ENCODE measurements around the gene IL1RAP.

IL1RAP gene

GRCh38 chr3:190579514-190580137 is 65.7 kb downstream of the IL1RAP start:
- DNase-seq (ENCODE audit: low read depth): no peak

GRCh38 chr3:190580417-190580816 is 66.5 kb downstream of the IL1RAP start:
- DNase-seq (ENCODE audit: low read depth): no peak

GRCh38 chr3:190581041-190581541 is 67.2 kb downstream of the IL1RAP start:
- no peak for DNase-seq (ENCODE audit: low read depth)

GRCh38 chr3:190582667-190583066 is 68.8 kb downstream of the IL1RAP start:
- no peak for DNase-seq (ENCODE audit: low read depth)

GRCh38 chr3:190585805-190586630 is 72.1 kb downstream of the IL1RAP start:
- peak; percentile 38 for DNase-seq (ENCODE audit: low read depth)

- no peak for DNase-seq (ENCODE audit: low read depth)
Observed at GRCh38 chr3:190586631-190587011, 72.7 kb downstream of the IL1RAP start.

GRCh38 chr3:190588570-190588969 is 74.7 kb downstream of the IL1RAP start:
- DNase-seq (ENCODE audit: low read depth): no peak

- no peak for DNase-seq (ENCODE audit: low read depth)
Observed at GRCh38 chr3:190589326-190589725, 75.4 kb downstream of the IL1RAP start.

GRCh38 chr3:190591080-190591479 is 77.2 kb downstream of the IL1RAP start:
- DNase-seq (ENCODE audit: low read depth): no peak

GRCh38 chr3:190593075-190593474 is 79.2 kb downstream of the IL1RAP start:
- no peak for DNase-seq (ENCODE audit: low read depth)

- DNase-seq (ENCODE audit: low read depth): no peak
Observed at GRCh38 chr3:190594171-190594570, 80.3 kb downstream of the IL1RAP start.

GRCh38 chr3:190595179-190595795 is 81.4 kb downstream of the IL1RAP start:
- DNase-seq (ENCODE audit: low read depth): no peak

- DNase-seq (ENCODE audit: low read depth): no peak
Observed at GRCh38 chr3:190595807-190596206, 81.9 kb downstream of the IL1RAP start.

- no peak for DNase-seq (ENCODE audit: low read depth)
Observed at GRCh38 chr3:190596349-190597285, 82.7 kb downstream of the IL1RAP start.

GRCh38 chr3:190597291-190597690 is 83.4 kb downstream of the IL1RAP start:
- DNase-seq (ENCODE audit: low read depth): no peak

GRCh38 chr3:190601622-190602021 is 87.7 kb downstream of the IL1RAP start:
- no peak for DNase-seq (ENCODE audit: low read depth)

- no peak for DNase-seq (ENCODE audit: low read depth)
Observed at GRCh38 chr3:190605385-190605784, 91.5 kb downstream of the IL1RAP start.

- DNase-seq (ENCODE audit: low read depth): no peak
Observed at GRCh38 chr3:190606596-190606995, 92.7 kb downstream of the IL1RAP start.

- DNase-seq (ENCODE audit: low read depth): no peak
Observed at GRCh38 chr3:190607021-190607420, 93.1 kb downstream of the IL1RAP start.

GRCh38 chr3:190608850-190609589 is 95.1 kb downstream of the IL1RAP start:
- DNase-seq (ENCODE audit: low read depth): no peak

All from stimulated activated CD8-positive, alpha-beta memory T cell treated with anti-CD3 and anti-CD28 coated beads, Interleukin-4, amount 100 ng/mL, for 24 hours (primary cell).